Measurements from ENCODE around the gene VIPR2. TPM values are rescaled to one million over a fixed set of nuclear protein-coding genes. Genes with fewer than 3 reads are reported as not detected.

Gene VIPR2
- total and polyA plus RNA-seq, 2 donors from 2014 or later, result 0.91 to 1.3 TPM

GRCh38 chr7:159011722-159012022, 133.0 kb downstream of the VIPR2 start:
- no peak for DNase-seq

GRCh38 chr7:159010937-159011721, 133.5 kb downstream of the VIPR2 start:
- FAIRE-seq, result no peak
- no peak overlapping the region for H3K4me3 ChIP-seq (ENCODE audit: low read length in 3 of 3)

More at GRCh38 chr7:159011722-159012022, 133.0 kb downstream of the VIPR2 start:
- FAIRE-seq, result no peak
- no peaks in the 10 kb centered on the region for H3K27me3 ChIP-seq (ENCODE audit: control insufficient read depth, insufficient read depth, low read length)
- H3K4me3 ChIP-seq (ENCODE audit: low read length in 3 of 3), result no peak overlapping the region
- no peak overlapping the region for H3K27ac ChIP-seq (ENCODE audit: low read depth in 2 of 2, low read length in 2 of 2)
- TF ChIP-seq, protein P1, sequence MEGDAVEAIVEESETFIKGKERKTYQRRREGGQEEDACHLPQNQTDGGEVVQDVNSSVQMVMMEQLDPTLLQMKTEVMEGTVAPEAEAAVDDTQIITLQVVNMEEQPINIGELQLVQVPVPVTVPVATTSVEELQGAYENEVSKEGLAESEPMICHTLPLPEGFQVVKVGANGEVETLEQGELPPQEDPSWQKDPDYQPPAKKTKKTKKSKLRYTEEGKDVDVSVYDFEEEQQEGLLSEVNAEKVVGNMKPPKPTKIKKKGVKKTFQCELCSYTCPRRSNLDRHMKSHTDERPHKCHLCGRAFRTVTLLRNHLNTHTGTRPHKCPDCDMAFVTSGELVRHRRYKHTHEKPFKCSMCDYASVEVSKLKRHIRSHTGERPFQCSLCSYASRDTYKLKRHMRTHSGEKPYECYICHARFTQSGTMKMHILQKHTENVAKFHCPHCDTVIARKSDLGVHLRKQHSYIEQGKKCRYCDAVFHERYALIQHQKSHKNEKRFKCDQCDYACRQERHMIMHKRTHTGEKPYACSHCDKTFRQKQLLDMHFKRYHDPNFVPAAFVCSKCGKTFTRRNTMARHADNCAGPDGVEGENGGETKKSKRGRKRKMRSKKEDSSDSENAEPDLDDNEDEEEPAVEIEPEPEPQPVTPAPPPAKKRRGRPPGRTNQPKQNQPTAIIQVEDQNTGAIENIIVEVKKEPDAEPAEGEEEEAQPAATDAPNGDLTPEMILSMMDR (IDR thresholded peaks at IDR 0.05; ENCODE audit: borderline replicate concordance, extremely low read depth, insufficient read depth), result no peak
- no peaks in the 10 kb centered on the region for H3K9me3 ChIP-seq (ENCODE audit: control insufficient read depth in 2 of 3, insufficient read depth in 1 of 3, low read length in 3 of 3)
- H3K36me3 ChIP-seq (ENCODE audit: control insufficient read depth in 2 of 3, insufficient read depth in 3 of 3, low read length in 3 of 3), result no peaks in the 10 kb centered on the region
- intact Hi-C loops (cut with DNase I), result no loop called here
- H3K4me1 ChIP-seq (ENCODE audit: control insufficient read depth in 2 of 3, insufficient read depth in 2 of 3, low read depth in 1 of 3, low read length in 3 of 3), result peaks cover 0 to 27% (median 21%) of the 10 kb centered on the region in 3 donors
- H3K9ac ChIP-seq (ENCODE audit: low read length in 3 of 3), result no peak overlapping the region

GRCh38 chr7:159010411-159010810, 134.3 kb downstream of the VIPR2 start:
- no peak overlapping the region for H3K9ac ChIP-seq (ENCODE audit: low read length in 3 of 3)
- no peak overlapping the region for H3K27ac ChIP-seq (ENCODE audit: low read depth in 2 of 2, low read length in 2 of 2)
- H3K27me3 ChIP-seq (ENCODE audit: control insufficient read depth, insufficient read depth, low read length), result no peaks in the 10 kb centered on the region
- H3K36me3 ChIP-seq (ENCODE audit: control insufficient read depth in 2 of 3, insufficient read depth in 3 of 3, low read length in 3 of 3), result no peaks in the 10 kb centered on the region
- DNase-seq, result no peak
- no peak for FAIRE-seq
- H3K4me1 ChIP-seq (ENCODE audit: control insufficient read depth in 2 of 3, insufficient read depth in 2 of 3, low read depth in 1 of 3, low read length in 3 of 3), result peaks cover 0 to 19% (median 17%) of the 10 kb centered on the region in 3 donors
- H3K9me3 ChIP-seq (ENCODE audit: control insufficient read depth in 2 of 3, insufficient read depth in 1 of 3, low read length in 3 of 3), result no peaks in the 10 kb centered on the region
- TF ChIP-seq, protein P1 (IDR thresholded peaks at IDR 0.05; ENCODE audit: borderline replicate concordance, extremely low read depth, insufficient read depth), result no peak
- intact Hi-C loops (cut with DNase I), result no loop called here
- H3K4me3 ChIP-seq (ENCODE audit: low read length in 3 of 3), result no peak overlapping the region

More at GRCh38 chr7:159010937-159011721, 133.5 kb downstream of the VIPR2 start:
- H3K4me1 ChIP-seq (ENCODE audit: control insufficient read depth in 2 of 3, insufficient read depth in 2 of 3, low read depth in 1 of 3, low read length in 3 of 3), result peaks cover 0 to 22% (median 17%) of the 10 kb centered on the region in 3 donors
- intact Hi-C loops (cut with DNase I), result no loop called here
- TF ChIP-seq, protein P1 (IDR thresholded peaks at IDR 0.05; ENCODE audit: borderline replicate concordance, extremely low read depth, insufficient read depth), result no peak
- no peaks in the 10 kb centered on the region for H3K36me3 ChIP-seq (ENCODE audit: control insufficient read depth in 2 of 3, insufficient read depth in 3 of 3, low read length in 3 of 3)
- no peaks in the 10 kb centered on the region for H3K27me3 ChIP-seq (ENCODE audit: control insufficient read depth, insufficient read depth, low read length)
- no peak overlapping the region for H3K9ac ChIP-seq (ENCODE audit: low read length in 3 of 3)
- H3K27ac ChIP-seq (ENCODE audit: low read depth in 2 of 2, low read length in 2 of 2), result no peak overlapping the region
- DNase-seq, result peak in 1 of 5 donors; percentile 41
- H3K9me3 ChIP-seq (ENCODE audit: control insufficient read depth in 2 of 3, insufficient read depth in 1 of 3, low read length in 3 of 3), result no peaks in the 10 kb centered on the region

Measured in kidney (tissue), 14 donors.